Colonic mucosa (tissue), 4 donors: ENCODE data around the gene ANKRD31. TPM values are rescaled to one million over a fixed set of nuclear protein-coding genes. Genes with fewer than 3 reads are reported as not detected.
"Not testable (repeated sequence)": the region's sequence is repeated elsewhere in the genome, so short reads cannot be mapped to it uniquely, and the experiment has no call there.

ENCODE experiments used
- DNase-seq: peaks from one replicate; pipeline ENCODE4 v3.0.0-alpha.2; 2020
- H3K27ac ChIP-seq: fragments of 200-600 bp; one replicate; pipeline ENCODE4 v1.8.0; 2021
- H3K27me3 ChIP-seq: fragments of 200-600 bp; one replicate; pipeline ENCODE4 v1.8.0; 2021
- H3K36me3 ChIP-seq: fragments of 200-600 bp; one replicate; pipeline ENCODE4 v1.8.0; 2021
- H3K4me1 ChIP-seq: fragments of 200-600 bp; one replicate; pipeline ENCODE4 v1.8.0; 2021; ENCODE audit warnings: mild to moderate bottlenecking
- H3K4me3 ChIP-seq: fragments of 200-600 bp; one replicate; pipeline ENCODE4 v1.8.0; 2021
- H3K9ac ChIP-seq, 2 donors: one replicate each; pipeline ENCODE4 v1.7.0; 2013; ENCODE audit warnings: control low read depth in 2 of 2, low read depth in 2 of 2, low read length in 2 of 2
- H3K9me3 ChIP-seq: fragments of 200-600 bp; one replicate; pipeline ENCODE4 v1.8.0; 2021
- CTCF ChIP-seq: fragments of 200-600 bp; IDR thresholded peaks from one replicate; pipeline ENCODE4 v1.8.0; 2022; ENCODE audit warnings: antibody characterized with exemption, mild to moderate bottlenecking
- intact Hi-C: fragments of 100-400 bp; cut with DNase I; formaldehyde crosslinking; loops from one replicate; pipeline ENCODE4 v1.14.1; 2022
- total RNA-seq, 2 donors: library from RNA; stranded (reverse); fragmentation: NEBNext Ultra II Directional in 1 of 2; extraction: Animal tissue kit (Norgen Biotek cat#: 25700) in 1 of 2; gene quantifications; one replicate each; pipeline ENCODE4 v1.2.1, GENCODE V29; 2021
- donor health status: healthy.
- donor health status: DM: no; HTN: no; CAD: no.
- donor health status: DM: no; HTN: no; CAD: no.

The ANKRD31 gene
- total RNA-seq, 2 donors from 2014 or later: 0.05 TPM

DNA sequence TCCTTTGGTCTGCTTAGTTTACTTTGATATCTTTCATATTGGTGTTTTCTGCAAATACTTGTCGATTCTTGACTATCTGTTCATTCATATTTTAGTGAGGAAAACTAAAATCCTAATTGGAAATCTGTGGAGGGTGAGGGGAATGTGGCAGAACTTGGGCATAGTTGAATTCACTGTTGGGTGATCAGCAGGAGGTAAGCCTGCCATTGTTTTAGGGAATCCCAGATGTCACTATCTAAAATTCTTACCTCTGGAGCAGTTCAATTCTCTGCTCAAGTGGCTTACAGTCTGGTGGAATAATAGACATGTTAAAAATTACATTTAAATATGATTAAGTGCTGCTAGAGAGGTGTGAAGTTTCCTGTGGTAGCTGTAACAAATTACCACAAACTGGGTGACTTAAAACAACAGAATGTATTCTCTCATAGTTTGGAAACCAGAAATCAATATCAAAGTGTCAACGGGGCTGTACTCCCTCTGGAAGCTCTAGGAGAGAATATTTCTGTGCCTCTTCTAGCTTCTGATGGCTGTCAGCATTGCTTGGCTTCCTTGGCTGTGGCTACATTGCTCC, 94.0 kb downstream of the ANKRD31 start:
- Histone ChIP-seq H3K27ac (no peak overlapping the region), H3K27me3 (no peaks in the 10 kb centered on the region), H3K36me3 (no peaks in the 10 kb centered on the region), H3K4me3 (no peak overlapping the region), H3K4me1 (no peaks in the 10 kb centered on the region), H3K9ac (no peak overlapping the region), H3K9me3 (no peaks in the 10 kb centered on the region)
- TF ChIP-seq CTCF: no peak
- DNase-seq: no peak
- intact Hi-C loops: no loop called here

DNA sequence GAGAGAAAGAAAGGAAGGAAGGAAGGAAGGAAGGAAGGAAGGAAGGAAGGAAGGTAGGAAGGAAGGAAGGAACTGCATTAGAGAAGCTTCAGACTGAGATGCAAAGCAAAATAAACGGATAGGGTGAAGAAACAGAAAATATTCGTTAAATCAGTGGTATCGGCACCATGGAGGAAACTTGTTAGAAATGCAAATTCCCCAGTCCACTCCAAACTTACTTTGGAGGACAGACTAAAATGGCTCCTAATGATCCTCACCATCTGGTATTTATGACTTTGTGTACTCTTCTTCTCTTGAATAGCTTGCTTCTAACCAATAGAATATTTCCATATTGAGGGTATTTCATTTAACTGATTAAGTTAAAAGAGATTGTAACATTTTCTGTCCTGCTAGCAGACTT, 96.4 kb downstream of the ANKRD31 start:
- H3K9me3 ChIP-seq: no peaks in the 10 kb centered on the region
- H3K4me1 ChIP-seq: no peaks in the 10 kb centered on the region
- no peak overlapping the region for H3K27ac ChIP-seq
- no peaks in the 10 kb centered on the region for H3K36me3 ChIP-seq
- TF ChIP-seq CTCF: no peak
- no peak overlapping the region for H3K4me3 ChIP-seq
- H3K27me3 ChIP-seq: no peaks in the 10 kb centered on the region
- no peak overlapping the region for H3K9ac ChIP-seq
- intact Hi-C loops: no loop called here
- no peak for DNase-seq

GRCh38 chr5:75138689-75139088, 98.0 kb downstream of the ANKRD31 start:
- H3K27me3 ChIP-seq: no peaks in the 10 kb centered on the region

GRCh38 chr5:75130818-75131349, 105.8 kb downstream of the ANKRD31 start:
- no peaks in the 10 kb centered on the region for H3K36me3 ChIP-seq
- intact Hi-C loops: no loop called here
- no peak for DNase-seq

More at GRCh38 chr5:75138689-75139088, 98.0 kb downstream of the ANKRD31 start:
- Histone ChIP-seq H3K27ac (no peak overlapping the region), H3K9me3 (no peaks in the 10 kb centered on the region), H3K36me3 (no peaks in the 10 kb centered on the region), H3K9ac (no peak overlapping the region), H3K4me3 (no peak overlapping the region), H3K4me1 (no peaks in the 10 kb centered on the region)
- intact Hi-C loops: no loop called here
- TF ChIP-seq CTCF: no peak
- no peak for DNase-seq

GRCh38 chr5:75116856-75117255, 119.8 kb downstream of the ANKRD31 start:
- no peak overlapping the region for H3K4me3 ChIP-seq
- no peaks in the 10 kb centered on the region for H3K27me3 ChIP-seq
- intact Hi-C loops: no loop called here
- no peaks in the 10 kb centered on the region for H3K36me3 ChIP-seq
- H3K9ac ChIP-seq: no peak overlapping the region
- no peak for TF ChIP-seq CTCF
- no peak overlapping the region for H3K27ac ChIP-seq
- no peaks in the 10 kb centered on the region for H3K4me1 ChIP-seq
- no peaks in the 10 kb centered on the region for H3K9me3 ChIP-seq
- DNase-seq: no peak

More at GRCh38 chr5:75130818-75131349, 105.8 kb downstream of the ANKRD31 start:
- Histone ChIP-seq H3K9ac (no peak overlapping the region), H3K9me3 (no peaks in the 10 kb centered on the region), H3K4me3 (no peak overlapping the region), H3K27me3 (no peaks in the 10 kb centered on the region), H3K27ac (no peak overlapping the region), H3K4me1 (no peaks in the 10 kb centered on the region)
- TF ChIP-seq CTCF: no peak

- H3K4me3 ChIP-seq, H3K4me1 ChIP-seq, H3K36me3 ChIP-seq, H3K27me3 ChIP-seq, intact Hi-C loops, H3K9ac ChIP-seq, DNase-seq, H3K27ac ChIP-seq, H3K9me3 ChIP-seq: not testable (repeated sequence)
Observed at GRCh38 chr5:75114311-75114710, 122.4 kb downstream of the ANKRD31 start.
